RWPE1 (cell line): ENCODE data around the gene LRCH1.

Experiments used
- CTCF ChIA-PET: fragments of 350-600 bp; sonication (Branson Sonifier 250); formaldehyde crosslinking; extraction: SDS; loops from one replicate; lab custom pipeline; 2021; lab: Yijun Ruan, JAX
- POLR2A ChIA-PET: fragments of 400-600 bp; formaldehyde crosslinking; extraction: SDS; loops from one replicate; lab custom pipeline; 2020; ENCODE audit warnings: antibody characterized with exemption; ENCODE audit not compliant: low non-redundant PET; lab: Yijun Ruan, JAX
- DNase-seq: peaks from one replicate; pipeline ENCODE4 v3.0.0; 2012; ENCODE audit warnings: low spot score
- H3K27ac ChIP-seq: fragments of 450-650 bp; 2 replicates; pipeline ENCODE4 v1.5.1; 2017
- TF ChIP-seq, protein P1 (sequence below): fragments of 450-650 bp; conservative IDR thresholded peaks from 2 replicates; pipeline ENCODE4 v1.5.1; 2017; ENCODE audit warnings: low read depth, mild to moderate bottlenecking

Gene LRCH1

DNA sequence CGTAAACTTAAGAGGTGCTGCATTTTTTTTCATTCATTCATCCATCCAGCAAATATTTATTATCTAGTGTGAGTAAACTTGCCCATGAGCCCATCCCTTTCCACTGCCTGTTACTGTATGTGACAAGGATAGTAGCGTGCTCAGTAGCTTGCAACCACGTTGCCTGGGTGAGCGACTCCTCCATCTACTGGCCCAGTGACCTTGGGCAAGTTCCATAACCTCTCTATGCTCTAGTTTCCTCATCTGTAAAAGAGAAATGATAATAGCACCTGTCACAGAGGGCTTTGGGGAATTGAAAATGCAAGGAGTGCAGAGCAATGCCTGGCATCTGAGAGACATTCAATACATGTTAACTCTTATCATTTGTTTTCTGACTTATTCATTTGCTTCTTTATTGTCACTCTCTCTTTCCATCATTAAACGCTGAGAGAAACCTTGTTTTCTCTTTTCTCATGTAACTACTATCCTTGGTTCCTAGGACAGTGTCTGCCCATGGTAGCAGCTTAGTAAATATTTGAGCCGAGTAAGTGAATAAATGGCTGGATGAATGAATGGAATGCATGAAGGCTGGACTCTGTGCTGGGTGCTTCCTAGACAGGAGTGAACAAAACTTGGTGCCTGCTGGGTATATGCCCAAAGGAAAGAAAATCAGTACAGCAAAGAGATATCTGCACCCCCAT lies 19.9 kb downstream of the LRCH1 start:
- CTCF ChIA-PET, result interaction anchor here (0.7 kb wide), 1 partner anchor 14 kb away, joined by 3 read pairs; no protein-coding TSS in a partner anchor
- DNase-seq, result no peak
- POLR2A ChIA-PET, result no interaction called here
- H3K27ac ChIP-seq, result no peak overlapping the region
- TF ChIP-seq, protein P1, sequence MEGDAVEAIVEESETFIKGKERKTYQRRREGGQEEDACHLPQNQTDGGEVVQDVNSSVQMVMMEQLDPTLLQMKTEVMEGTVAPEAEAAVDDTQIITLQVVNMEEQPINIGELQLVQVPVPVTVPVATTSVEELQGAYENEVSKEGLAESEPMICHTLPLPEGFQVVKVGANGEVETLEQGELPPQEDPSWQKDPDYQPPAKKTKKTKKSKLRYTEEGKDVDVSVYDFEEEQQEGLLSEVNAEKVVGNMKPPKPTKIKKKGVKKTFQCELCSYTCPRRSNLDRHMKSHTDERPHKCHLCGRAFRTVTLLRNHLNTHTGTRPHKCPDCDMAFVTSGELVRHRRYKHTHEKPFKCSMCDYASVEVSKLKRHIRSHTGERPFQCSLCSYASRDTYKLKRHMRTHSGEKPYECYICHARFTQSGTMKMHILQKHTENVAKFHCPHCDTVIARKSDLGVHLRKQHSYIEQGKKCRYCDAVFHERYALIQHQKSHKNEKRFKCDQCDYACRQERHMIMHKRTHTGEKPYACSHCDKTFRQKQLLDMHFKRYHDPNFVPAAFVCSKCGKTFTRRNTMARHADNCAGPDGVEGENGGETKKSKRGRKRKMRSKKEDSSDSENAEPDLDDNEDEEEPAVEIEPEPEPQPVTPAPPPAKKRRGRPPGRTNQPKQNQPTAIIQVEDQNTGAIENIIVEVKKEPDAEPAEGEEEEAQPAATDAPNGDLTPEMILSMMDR, result no peak

DNA sequence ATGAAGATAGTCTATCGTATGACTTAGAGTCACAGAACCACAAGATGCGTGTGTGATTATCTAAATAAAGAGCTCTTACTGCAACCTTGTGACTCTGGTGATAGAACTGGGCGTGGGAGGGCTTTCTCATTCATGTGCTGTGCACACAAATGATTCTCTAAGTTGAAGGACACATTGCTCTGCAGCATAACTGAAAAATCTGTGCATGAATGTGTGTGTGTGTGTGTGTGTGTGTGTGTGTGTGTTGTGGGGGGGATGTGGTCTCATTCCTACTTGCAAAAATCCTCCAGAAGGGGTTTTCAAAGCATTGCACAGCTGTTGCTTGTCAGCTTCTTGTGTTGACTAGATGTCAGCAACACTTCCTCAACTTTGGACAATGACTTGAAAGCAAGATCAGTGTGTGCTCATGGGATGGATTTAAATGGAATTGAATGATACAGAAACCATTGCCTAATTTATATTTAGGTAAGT lies 22.4 kb downstream of the LRCH1 start:
- TF ChIP-seq, protein P1, result no peak

DNA sequence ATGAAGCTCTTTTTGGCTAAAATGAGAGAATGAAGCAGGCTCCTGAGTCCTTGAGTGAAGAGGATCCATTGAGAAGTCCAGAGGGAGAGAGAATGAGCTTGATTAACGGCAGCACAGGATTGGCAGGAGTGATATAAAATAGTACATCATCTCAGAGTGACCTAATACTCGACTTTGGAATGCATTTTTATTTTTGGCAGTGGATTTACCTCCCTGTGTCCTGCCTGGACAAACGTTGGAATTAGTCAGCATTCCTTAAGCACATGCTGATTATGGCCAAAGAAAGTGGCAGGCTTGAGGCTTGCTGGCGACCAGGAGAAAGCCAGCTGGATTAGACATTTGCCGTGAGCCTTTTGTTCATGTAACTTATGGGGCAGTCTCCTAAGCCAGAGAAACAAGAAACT lies 22.9 kb downstream of the LRCH1 start:
- CTCF ChIA-PET, result interaction anchor here (0.7 kb wide), 1 partner anchor 71 kb away, joined by 3 read pairs; no protein-coding TSS in a partner anchor
- no peak overlapping the region for H3K27ac ChIP-seq
- TF ChIP-seq, protein P1, result no peak
- DNase-seq, result peak; percentile 64
- POLR2A ChIA-PET, result no interaction called here

More for the DNA sequence above, 22.4 kb downstream of the LRCH1 start:
- DNase-seq, result no peak
- CTCF ChIA-PET, result interaction anchor here (0.6 to 0.7 kb wide), 2 partner anchors 50 to 71 kb away, joined by 3 to 4 read pairs; no protein-coding TSS in a partner anchor
- POLR2A ChIA-PET, result no interaction called here
- H3K27ac ChIP-seq, result no peak overlapping the region

DNA sequence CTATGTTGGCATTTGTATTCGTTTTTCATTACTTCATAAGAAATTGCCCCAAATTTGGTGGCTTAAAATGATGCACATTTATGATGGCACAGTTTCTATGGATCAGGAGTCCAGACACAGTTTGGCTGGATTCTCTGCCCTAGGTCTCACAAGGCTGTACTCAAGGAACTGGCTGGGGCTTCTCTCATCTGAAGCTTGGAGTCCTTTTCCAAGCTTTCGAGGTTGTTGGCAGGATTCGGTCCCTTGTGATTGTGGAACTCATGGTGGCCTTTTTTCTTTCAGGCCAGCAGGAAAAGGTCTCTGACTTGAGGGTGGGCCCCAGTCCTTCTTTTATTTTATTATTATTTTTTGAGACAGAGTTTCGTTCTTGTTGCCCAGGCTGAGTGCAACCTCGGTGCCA lies 23.8 kb downstream of the LRCH1 start:
- CTCF ChIA-PET, result no interaction called here
- TF ChIP-seq, protein P1, result no peak
- no peak overlapping the region for H3K27ac ChIP-seq
- POLR2A ChIA-PET, result no interaction called here
- no peak for DNase-seq

DNA sequence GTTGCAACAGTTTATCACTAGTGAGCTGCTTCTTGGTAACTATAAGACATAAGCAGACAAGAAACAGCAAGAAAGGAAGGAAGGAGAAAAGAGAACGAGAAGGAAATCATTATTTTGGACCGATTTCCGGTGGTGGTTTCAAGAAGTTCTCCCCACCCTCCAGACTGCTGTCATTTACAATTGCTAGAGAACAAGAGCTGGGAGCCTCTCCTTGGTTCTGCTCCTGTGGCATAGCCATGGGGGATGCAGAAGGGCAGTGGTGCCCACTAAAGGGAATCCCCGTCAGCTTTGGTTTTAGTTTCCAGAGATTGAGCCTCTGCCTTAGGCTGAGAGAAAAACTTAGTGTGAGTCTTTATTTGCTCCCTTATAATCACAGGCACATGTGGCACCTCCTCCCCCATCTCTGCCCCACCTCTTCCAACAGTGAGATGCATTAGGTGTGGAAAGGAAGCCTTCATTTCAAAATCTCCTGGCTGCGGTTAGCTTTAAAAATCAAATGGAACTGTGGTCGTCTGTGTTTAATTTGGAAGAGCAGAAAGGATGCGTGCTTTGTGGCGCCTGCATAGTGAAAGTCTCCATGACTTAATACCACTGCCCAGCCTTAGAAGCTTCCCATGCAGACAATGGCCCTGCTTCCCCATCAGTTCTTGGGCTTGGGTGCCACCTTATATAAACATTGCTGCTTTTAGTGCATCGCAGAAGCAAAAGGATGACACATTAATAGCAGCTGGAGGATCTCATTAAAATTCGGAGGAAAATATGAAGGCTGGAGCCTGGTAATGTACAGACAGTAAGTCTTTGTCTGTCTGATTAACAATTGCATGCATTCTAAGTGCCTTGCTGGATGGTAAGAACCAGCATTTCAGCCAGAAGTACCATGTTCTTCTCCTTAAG lies 25.0 kb downstream of the LRCH1 start:
- POLR2A ChIA-PET, result no interaction called here
- CTCF ChIA-PET, result interaction anchor here (0.6 kb wide), 1 partner anchor 1726 kb away, joined by 3 read pairs; the partner anchor contains the start of gene RB1
- DNase-seq, result no peak
- TF ChIP-seq, protein P1, result no peak
- H3K27ac ChIP-seq, result no peak overlapping the region

DNA sequence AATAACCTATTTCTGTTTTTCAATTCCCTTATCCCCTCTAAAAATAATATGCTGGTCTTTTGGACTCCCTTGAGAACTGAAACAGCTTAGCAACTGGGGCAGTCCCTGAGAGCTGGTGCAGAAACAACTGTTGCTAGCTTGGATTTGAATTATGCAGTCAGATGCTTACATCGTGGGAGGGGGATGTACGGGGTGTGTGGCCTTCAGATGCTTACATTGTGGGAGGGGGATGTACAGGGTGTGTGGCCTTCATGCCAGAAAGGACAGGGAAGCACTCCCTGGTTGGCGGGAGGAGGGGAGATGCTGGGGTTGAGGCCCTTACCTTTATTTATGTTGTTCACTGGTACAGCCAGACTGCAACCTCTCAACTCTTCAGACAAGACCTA lies 25.6 kb downstream of the LRCH1 start:
- TF ChIP-seq, protein P1, result no peak
- no peak overlapping the region for H3K27ac ChIP-seq
- POLR2A ChIA-PET, result no interaction called here
- DNase-seq, result no peak
- CTCF ChIA-PET, result interaction anchor here (0.6 kb wide), 1 partner anchor 1725 kb away, joined by 3 read pairs; the partner anchor contains the start of gene RB1
